GM12878 (cell line): Measurements from ENCODE around the gene KRT4. TPM values are rescaled to one million over a fixed set of nuclear protein-coding genes. Genes with fewer than 3 reads are reported as not detected.

Experiments
- ATAC-seq: fragments of 200-7000 bp; cut with Tn5 transposase; 3 replicates; pipeline ENCODE4 v1.9.1; 2020; ENCODE audit warnings: mild to moderate bottlenecking, moderate library complexity
- BruUV-seq: library from RNA; stranded (reverse); fragments of 400-500 nt; replicated peaks from 2 replicates; lab custom pipeline; 2021; lab: Mats Ljungman, UMichigan
- CTCF ChIA-PET: fragments of 300-600 bp; sonication (Branson Sonifier 250); formaldehyde crosslinking; extraction: SDS; loops from one replicate; lab custom pipeline; 2021; ENCODE audit warnings: inconsistent platforms; lab: Yijun Ruan, JAX
- POLR2A ChIA-PET: fragments of 350-600 bp; formaldehyde crosslinking; extraction: SDS; loops from one replicate; lab custom pipeline; 2021; ENCODE audit warnings: inconsistent platforms; lab: Charles Lee
- RAD21 ChIA-PET: fragments of 300-600 bp; sonication (Branson Sonifier 250); formaldehyde crosslinking; loops from one replicate; lab custom pipeline; 2023; ENCODE audit warnings: antibody characterized with exemption; ENCODE audit not compliant: unreplicated experiment; lab: Charles Lee
- SMC1A ChIA-PET: fragments of 300-600 bp; sonication (Branson Sonifier 250); formaldehyde crosslinking; loops from one replicate; lab custom pipeline; 2023; ENCODE audit not compliant: unreplicated experiment, uncharacterized antibody; lab: Charles Lee
- DNase-seq: peaks from one replicate; pipeline ENCODE4 v3.0.0-alpha.2; 2011; ENCODE audit warnings: low read depth, low spot score
- FAIRE-seq: peaks from 3 replicates; lab custom pipeline; 2011; peaks lifted over from hg19 to GRCh38; lab: Jason Lieb, UNC
- H2AFZ ChIP-seq: 2 replicates; pipeline ENCODE4 v1.6.0; 2011; ENCODE audit warnings: low read depth, low read length, control low read depth; ENCODE audit not compliant: control insufficient read depth
- H3K27ac ChIP-seq: 2 replicates; pipeline ENCODE4 v1.5.1; 2011; ENCODE audit warnings: control low read depth; ENCODE audit not compliant: control insufficient read depth, insufficient read depth
- H3K27me3 ChIP-seq, 2 experiments: replicated peaks in 1 of 2; 2 replicates each; pipeline versions ENCODE4 v1.6.0 to v1.6.1; 2011; ENCODE audit warnings: low read length in 1 of 2; ENCODE audit not compliant: control insufficient read depth in 2 of 2, insufficient read depth in 2 of 2
- H3K36me3 ChIP-seq, 2 experiments: 2 replicates each; pipeline ENCODE4 v1.5.1; 2011; ENCODE audit warnings: low read length in 1 of 2; ENCODE audit not compliant: control insufficient read depth in 2 of 2, insufficient read depth in 2 of 2
- H3K4me1 ChIP-seq: 2 replicates; pipeline ENCODE4 v1.6.1; 2011; ENCODE audit warnings: mild to moderate bottlenecking, low read length, moderate library complexity, mixed read lengths; ENCODE audit not compliant: control insufficient read depth, insufficient read depth
- H3K4me2 ChIP-seq: 2 replicates; pipeline ENCODE4 v1.6.0; 2011; ENCODE audit warnings: control low read depth; ENCODE audit not compliant: control insufficient read depth, insufficient read depth
- H3K4me3 ChIP-seq: fragments of 200-600 bp; sonication (generic); 2 replicates; pipeline ENCODE4 v1.5.1; 2016
- H3K79me2 ChIP-seq: 2 replicates; pipeline ENCODE4 v1.6.0; 2011; ENCODE audit warnings: low read length; ENCODE audit not compliant: control insufficient read depth, insufficient read depth
- H3K9ac ChIP-seq: 2 replicates; pipeline ENCODE4 v1.8.0; 2011; ENCODE audit warnings: low read length, control low read depth, mixed read lengths; ENCODE audit not compliant: control insufficient read depth, insufficient read depth
- H3K9me3 ChIP-seq: replicated peaks from 3 replicates; pipeline ENCODE4 v1.5.1; 2011; ENCODE audit warnings: mild to moderate bottlenecking, low read length; ENCODE audit not compliant: control insufficient read depth, insufficient read depth
- H4K20me1 ChIP-seq: 2 replicates; pipeline ENCODE4 v1.6.0; 2011; ENCODE audit not compliant: control insufficient read depth, insufficient read depth
- BACH1 ChIP-seq: fragments of 450-650 bp; IDR thresholded peaks from 2 replicates; pipeline ENCODE4 v1.6.1; 2017; ENCODE audit warnings: mild to moderate bottlenecking, borderline replicate concordance
- MTA2 ChIP-seq: fragments of 450-650 bp; IDR thresholded peaks from 2 replicates; pipeline ENCODE4 v1.6.1; 2016; ENCODE audit warnings: low read depth, mild to moderate bottlenecking, moderate library complexity
- MTA3 ChIP-seq: IDR thresholded peaks from 2 replicates; pipeline ENCODE4 v1.6.1; 2012; ENCODE audit warnings: low read length, inconsistent platforms, borderline replicate concordance
- NFXL1 ChIP-seq: fragments of 450-650 bp; IDR thresholded peaks from 2 replicates; pipeline ENCODE4 v1.6.1; 2017; ENCODE audit warnings: antibody characterized with exemption, mild to moderate bottlenecking, borderline replicate concordance
- STAT3 ChIP-seq: IDR thresholded peaks from 2 replicates; pipeline ENCODE4 v1.6.1; 2011; ENCODE audit warnings: low read depth, low read length, improper control_type of control experiment
- SUZ12 ChIP-seq: fragments of 200-600 bp; sonication (generic); IDR thresholded peaks from one replicate; pipeline ENCODE4 v1.6.1; 2018; ENCODE audit warnings: antibody characterized with exemption, mild to moderate bottlenecking; ENCODE audit not compliant: unreplicated experiment
- ZBED1 ChIP-seq: IDR thresholded peaks from 2 replicates; pipeline ENCODE4 v1.6.1; 2016; ENCODE audit warnings: borderline replicate concordance
- ZNF687 ChIP-seq: fragments of 450-650 bp; IDR thresholded peaks from 2 replicates; pipeline ENCODE4 v1.6.1; 2017; ENCODE audit warnings: mild to moderate bottlenecking, moderate library complexity
- WGBS: methylation state at CpG from one replicate; pipeline ENCODE4 v1.1.6; 2016; ENCODE audit warnings: low lambda C conversion rate; ENCODE audit not compliant: insufficient replicate concordance, insufficient coverage; ENCODE audit errors: missing lambda C conversion rate; 5-methylcytosine and 5-hydroxymethylcytosine counted together
- in situ Hi-C: fragments of 300-500 bp; cut with MboI; formaldehyde crosslinking; loops from 9 replicates; pipeline ENCODE4 v1.14.3; 2018; ENCODE audit warnings: mixed read lengths
- intact Hi-C: fragments of 100-400 bp; cut with micrococcal nuclease; formaldehyde crosslinking; loops from one replicate; pipeline ENCODE4 v1.14.2; 2022; ENCODE audit not compliant: unreplicated experiment
- polyA plus RNA-seq, 11 experiments: library from polyadenylated mRNA; depleted of rRNA in 4 of 11; unstranded in 6 of 11; stranded (reverse) in 5 of 11; fragments of >200 nt; fragmentation: Nextera tagmentation in 4 of 11; fragmentation: Illumina TruSeq in 1 of 11; extraction: Ambion mirVana in 4 of 11; extraction: Trizol in 1 of 11; gene quantifications; 1 replicate in 1 of 11; 2 replicates in 10 of 11; pipeline versions ENCODE4 v1.2.1 to v1.2.3, GENCODE V29; 2011 to 2016; ENCODE audit warnings: inconsistent platforms in 2 of 11, missing spikeins in 2 of 11, low read depth in 1 of 11
- total RNA-seq, 4 experiments: library from RNA; depleted of rRNA in 3 of 4; stranded (reverse); fragments of >200 nt in 3 of 4; fragmentation: Illumina TruSeq in 1 of 4; extraction: Trizol in 1 of 4; gene quantifications; 2 replicates each; pipeline versions ENCODE4 v1.2.1 to v1.2.3, GENCODE V29; 2013 to 2021
- TF ChIP-seq, protein P1 (sequence below): IDR thresholded peaks from 2 replicates; pipeline ENCODE4 v1.6.1; 2011; ENCODE audit warnings: low read depth, low read length, improper control_type of control experiment, borderline replicate concordance
- TF ChIP-seq, protein P2 (sequence below): IDR thresholded peaks from 2 replicates; pipeline ENCODE4 v1.6.1; 2011; ENCODE audit warnings: borderline replicate concordance, low read depth, mild to moderate bottlenecking, moderate library complexity, mixed read lengths, low read length; ENCODE audit not compliant: insufficient read depth; ENCODE audit errors: extremely low read length
- TF ChIP-seq, protein P3 (sequence below): fragments of 450-650 bp; formaldehyde crosslinking; IDR thresholded peaks from 2 replicates; pipeline ENCODE4 v1.4.0; 2022; ENCODE audit warnings: mild to moderate bottlenecking, moderate library complexity
- TF ChIP-seq, protein P4 (sequence below), 3 experiments: IDR thresholded peaks in 2 of 3; conservative IDR thresholded peaks in 1 of 3; 2 replicates each; pipeline ENCODE4 v1.5.1; 2011; ENCODE audit warnings: low read depth in 3 of 3, low read length in 3 of 3, mild to moderate bottlenecking in 3 of 3, control low read depth in 2 of 3, moderate library complexity in 2 of 3, inconsistent platforms in 1 of 3, mixed read lengths in 1 of 3; ENCODE audit not compliant: control insufficient read depth in 2 of 3, insufficient read depth in 1 of 3; ENCODE audit errors: extremely low read depth in 1 of 3

The KRT4 gene
- total and polyA plus RNA-seq, 10 of the 15 experiments (the other 5 are each of a cell fraction or from before 2014, with no cell fraction given) = not detected

DNA sequence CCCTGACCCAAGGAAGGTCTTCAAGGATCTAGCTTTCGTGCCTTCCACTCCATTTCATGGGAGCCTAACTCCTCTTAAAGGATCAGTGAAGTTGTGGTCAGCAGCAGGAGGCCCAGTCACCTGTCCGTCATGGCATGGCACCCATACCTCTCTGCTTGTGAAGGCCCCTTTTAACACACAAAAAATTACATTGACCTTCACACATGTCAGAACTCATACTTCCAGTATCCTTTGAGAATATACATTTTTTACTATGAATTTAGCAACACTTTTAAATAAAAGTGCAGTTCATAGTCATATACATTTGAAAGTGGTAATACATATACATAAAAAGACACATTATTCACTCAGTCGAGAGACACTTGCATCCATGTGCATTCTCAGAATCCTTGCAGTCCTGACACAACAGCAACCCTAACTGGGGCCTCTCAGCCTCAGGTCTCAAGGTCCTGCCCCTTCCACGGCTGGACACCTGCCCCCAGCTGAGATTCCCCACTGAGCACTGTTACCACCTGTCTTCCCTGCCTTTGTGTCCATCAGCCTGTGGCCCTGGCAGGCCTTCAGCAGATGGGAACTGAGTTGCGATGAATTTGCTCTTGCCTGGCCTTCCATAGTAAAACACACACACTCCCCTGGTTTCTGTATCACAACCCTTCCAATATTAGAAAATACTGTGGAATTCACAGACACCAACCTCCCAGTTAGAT is 14.3 kb downstream of the KRT4 start:
- SMC1A ChIA-PET = no interaction called here
- CTCF ChIA-PET = no interaction called here
- BruUV-seq = no TSS peak
- in situ Hi-C loops = no loop called here
- Histone ChIP-seq H3K4me3 (no peak overlapping the region), H3K9me3 (no peaks in the 10 kb centered on the region), H3K9ac (no peak overlapping the region), H4K20me1 (no peaks in the 10 kb centered on the region), H3K36me3 (no peaks in the 10 kb centered on the region), H3K27me3 (peaks cover 0 to 2% of the 10 kb centered on the region in 2 experiments; a peak in 1 of 4 replicates), H3K79me2 (no peaks in the 10 kb centered on the region), H3K27ac (no peak overlapping the region), H3K4me2 (no peak overlapping the region), H2AFZ (no peak overlapping the region), H3K4me1 (no peaks in the 10 kb centered on the region)
- intact Hi-C loops = no loop called here
- POLR2A ChIA-PET = no interaction called here
- FAIRE-seq (no peak), DNase-seq (no peak), ATAC-seq (no peak)
- RAD21 ChIA-PET = no interaction called here
- WGBS = 9% methylated on average over 5 of the region's 5 CpGs
- TF ChIP-seq, protein P1, sequence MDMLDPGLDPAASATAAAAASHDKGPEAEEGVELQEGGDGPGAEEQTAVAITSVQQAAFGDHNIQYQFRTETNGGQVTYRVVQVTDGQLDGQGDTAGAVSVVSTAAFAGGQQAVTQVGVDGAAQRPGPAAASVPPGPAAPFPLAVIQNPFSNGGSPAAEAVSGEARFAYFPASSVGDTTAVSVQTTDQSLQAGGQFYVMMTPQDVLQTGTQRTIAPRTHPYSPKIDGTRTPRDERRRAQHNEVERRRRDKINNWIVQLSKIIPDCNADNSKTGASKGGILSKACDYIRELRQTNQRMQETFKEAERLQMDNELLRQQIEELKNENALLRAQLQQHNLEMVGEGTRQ = no peak
- TF ChIP-seq NFXL1 (no peak), MTA3 (no peak), ZNF687 (no peak), BACH1 (no peak), MTA2 (no peak), SUZ12 (no peak), ZBED1 (no peak), STAT3 (no peak)
- TF ChIP-seq, protein P2, sequence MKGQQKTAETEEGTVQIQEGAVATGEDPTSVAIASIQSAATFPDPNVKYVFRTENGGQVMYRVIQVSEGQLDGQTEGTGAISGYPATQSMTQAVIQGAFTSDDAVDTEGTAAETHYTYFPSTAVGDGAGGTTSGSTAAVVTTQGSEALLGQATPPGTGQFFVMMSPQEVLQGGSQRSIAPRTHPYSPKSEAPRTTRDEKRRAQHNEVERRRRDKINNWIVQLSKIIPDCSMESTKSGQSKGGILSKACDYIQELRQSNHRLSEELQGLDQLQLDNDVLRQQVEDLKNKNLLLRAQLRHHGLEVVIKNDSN = no peak
- TF ChIP-seq, protein P3, sequence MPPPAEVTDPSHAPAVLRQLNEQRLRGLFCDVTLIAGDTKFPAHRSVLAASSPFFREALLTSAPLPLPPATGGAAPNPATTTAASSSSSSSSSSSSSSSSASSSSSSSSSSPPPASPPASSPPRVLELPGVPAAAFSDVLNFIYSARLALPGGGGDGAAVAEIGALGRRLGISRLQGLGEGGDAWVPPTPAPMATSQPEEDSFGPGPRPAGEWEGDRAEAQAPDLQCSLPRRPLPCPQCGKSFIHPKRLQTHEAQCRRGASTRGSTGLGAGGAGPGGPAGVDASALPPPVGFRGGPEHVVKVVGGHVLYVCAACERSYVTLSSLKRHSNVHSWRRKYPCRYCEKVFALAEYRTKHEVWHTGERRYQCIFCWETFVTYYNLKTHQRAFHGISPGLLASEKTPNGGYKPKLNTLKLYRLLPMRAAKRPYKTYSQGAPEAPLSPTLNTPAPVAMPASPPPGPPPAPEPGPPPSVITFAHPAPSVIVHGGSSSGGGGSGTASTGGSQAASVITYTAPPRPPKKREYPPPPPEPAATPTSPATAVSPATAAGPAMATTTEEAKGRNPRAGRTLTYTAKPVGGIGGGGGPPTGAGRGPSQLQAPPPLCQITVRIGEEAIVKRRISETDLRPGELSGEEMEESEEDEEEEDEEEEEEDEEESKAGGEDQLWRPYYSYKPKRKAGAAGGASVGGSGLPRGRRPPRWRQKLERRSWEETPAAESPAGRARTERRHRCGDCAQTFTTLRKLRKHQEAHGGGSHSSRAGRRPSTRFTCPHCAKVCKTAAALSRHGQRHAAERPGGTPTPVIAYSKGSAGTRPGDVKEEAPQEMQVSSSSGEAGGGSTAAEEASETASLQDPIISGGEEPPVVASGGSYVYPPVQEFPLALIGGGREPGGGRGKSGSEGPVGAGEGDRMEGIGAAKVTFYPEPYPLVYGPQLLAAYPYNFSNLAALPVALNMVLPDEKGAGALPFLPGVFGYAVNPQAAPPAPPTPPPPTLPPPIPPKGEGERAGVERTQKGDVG (CRISPR knock-in tag) = no peak
- TF ChIP-seq, protein P4, sequence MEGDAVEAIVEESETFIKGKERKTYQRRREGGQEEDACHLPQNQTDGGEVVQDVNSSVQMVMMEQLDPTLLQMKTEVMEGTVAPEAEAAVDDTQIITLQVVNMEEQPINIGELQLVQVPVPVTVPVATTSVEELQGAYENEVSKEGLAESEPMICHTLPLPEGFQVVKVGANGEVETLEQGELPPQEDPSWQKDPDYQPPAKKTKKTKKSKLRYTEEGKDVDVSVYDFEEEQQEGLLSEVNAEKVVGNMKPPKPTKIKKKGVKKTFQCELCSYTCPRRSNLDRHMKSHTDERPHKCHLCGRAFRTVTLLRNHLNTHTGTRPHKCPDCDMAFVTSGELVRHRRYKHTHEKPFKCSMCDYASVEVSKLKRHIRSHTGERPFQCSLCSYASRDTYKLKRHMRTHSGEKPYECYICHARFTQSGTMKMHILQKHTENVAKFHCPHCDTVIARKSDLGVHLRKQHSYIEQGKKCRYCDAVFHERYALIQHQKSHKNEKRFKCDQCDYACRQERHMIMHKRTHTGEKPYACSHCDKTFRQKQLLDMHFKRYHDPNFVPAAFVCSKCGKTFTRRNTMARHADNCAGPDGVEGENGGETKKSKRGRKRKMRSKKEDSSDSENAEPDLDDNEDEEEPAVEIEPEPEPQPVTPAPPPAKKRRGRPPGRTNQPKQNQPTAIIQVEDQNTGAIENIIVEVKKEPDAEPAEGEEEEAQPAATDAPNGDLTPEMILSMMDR (IDR thresholded peaks at IDR 0.05 in 2 of 3, conservative IDR thresholded peaks at IDR 0.05 in 1 of 3; ENCODE audit: control insufficient read depth in 2 of 3, extremely low read depth in 1 of 3, insufficient read depth in 1 of 3, low read depth in 3 of 3, low read length in 3 of 3) = no peak
